ENCODE measurements around the gene C18orf63. TPM values are rescaled to one million over a fixed set of nuclear protein-coding genes. Genes with fewer than 3 reads are reported as not detected.
"Not testable (repeated sequence)": the region's sequence is repeated elsewhere in the genome, so short reads cannot be mapped to it uniquely, and the experiment has no call there.

Gene C18orf63
- polyA plus RNA-seq, 1 experiment = not detected

GRCh38 chr18:74282755-74283554 lies 32.7 kb upstream of the C18orf63 start:
- ChIA-PET POLR2A (no interaction called here), CTCF (no interaction called here)
- Histone ChIP-seq H3K27ac (ENCODE audit: low read depth, low read length) (no peak overlapping the region), H3K27me3 (ENCODE audit: control insufficient read depth, insufficient read depth, low read length) (no peaks in the 10 kb centered on the region), H3K4me3 (ENCODE audit: low read depth, low read length) (no peak overlapping the region), H3K9me3 (ENCODE audit: control insufficient read depth, insufficient read depth, low read length) (no peaks in the 10 kb centered on the region)
- no peak for DNase-seq (ENCODE audit: low read depth, low spot score)
- TF ChIP-seq, protein P1, sequence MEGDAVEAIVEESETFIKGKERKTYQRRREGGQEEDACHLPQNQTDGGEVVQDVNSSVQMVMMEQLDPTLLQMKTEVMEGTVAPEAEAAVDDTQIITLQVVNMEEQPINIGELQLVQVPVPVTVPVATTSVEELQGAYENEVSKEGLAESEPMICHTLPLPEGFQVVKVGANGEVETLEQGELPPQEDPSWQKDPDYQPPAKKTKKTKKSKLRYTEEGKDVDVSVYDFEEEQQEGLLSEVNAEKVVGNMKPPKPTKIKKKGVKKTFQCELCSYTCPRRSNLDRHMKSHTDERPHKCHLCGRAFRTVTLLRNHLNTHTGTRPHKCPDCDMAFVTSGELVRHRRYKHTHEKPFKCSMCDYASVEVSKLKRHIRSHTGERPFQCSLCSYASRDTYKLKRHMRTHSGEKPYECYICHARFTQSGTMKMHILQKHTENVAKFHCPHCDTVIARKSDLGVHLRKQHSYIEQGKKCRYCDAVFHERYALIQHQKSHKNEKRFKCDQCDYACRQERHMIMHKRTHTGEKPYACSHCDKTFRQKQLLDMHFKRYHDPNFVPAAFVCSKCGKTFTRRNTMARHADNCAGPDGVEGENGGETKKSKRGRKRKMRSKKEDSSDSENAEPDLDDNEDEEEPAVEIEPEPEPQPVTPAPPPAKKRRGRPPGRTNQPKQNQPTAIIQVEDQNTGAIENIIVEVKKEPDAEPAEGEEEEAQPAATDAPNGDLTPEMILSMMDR (IDR thresholded peaks at IDR 0.05; ENCODE audit: low read depth, low read length) = no peak

DNA sequence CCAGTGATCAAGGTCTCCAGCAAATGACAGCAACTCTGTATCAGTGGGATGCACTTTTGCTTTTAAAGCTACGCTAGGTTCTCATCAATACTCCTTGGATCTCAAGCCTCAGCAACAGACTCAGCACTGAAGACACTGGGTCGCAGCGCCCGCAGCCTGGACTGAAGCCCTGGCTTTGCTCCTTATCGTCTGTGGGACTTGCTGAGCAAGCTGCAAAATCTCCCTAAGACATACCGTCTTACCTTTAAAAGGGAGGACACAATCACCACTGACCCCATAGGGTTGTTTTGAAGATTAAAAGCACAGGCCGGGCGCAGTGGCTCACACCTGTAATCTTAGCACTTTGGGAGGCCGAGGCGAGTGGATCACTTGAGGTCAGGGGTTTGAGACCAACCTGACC lies 32.0 kb upstream of the C18orf63 start:
- TF ChIP-seq, protein P1 (IDR thresholded peaks at IDR 0.05; ENCODE audit: low read depth, low read length) = no peak
- Histone ChIP-seq H3K27me3 (ENCODE audit: control insufficient read depth, insufficient read depth, low read length) (no peaks in the 10 kb centered on the region), H3K9me3 (ENCODE audit: control insufficient read depth, insufficient read depth, low read length) (no peaks in the 10 kb centered on the region), H3K4me3 (ENCODE audit: low read depth, low read length) (no peak overlapping the region), H3K27ac (ENCODE audit: low read depth, low read length) (no peak overlapping the region)
- ChIA-PET CTCF (no interaction called here), POLR2A (no interaction called here)
- DNase-seq (ENCODE audit: low read depth, low spot score) = no peak

DNA sequence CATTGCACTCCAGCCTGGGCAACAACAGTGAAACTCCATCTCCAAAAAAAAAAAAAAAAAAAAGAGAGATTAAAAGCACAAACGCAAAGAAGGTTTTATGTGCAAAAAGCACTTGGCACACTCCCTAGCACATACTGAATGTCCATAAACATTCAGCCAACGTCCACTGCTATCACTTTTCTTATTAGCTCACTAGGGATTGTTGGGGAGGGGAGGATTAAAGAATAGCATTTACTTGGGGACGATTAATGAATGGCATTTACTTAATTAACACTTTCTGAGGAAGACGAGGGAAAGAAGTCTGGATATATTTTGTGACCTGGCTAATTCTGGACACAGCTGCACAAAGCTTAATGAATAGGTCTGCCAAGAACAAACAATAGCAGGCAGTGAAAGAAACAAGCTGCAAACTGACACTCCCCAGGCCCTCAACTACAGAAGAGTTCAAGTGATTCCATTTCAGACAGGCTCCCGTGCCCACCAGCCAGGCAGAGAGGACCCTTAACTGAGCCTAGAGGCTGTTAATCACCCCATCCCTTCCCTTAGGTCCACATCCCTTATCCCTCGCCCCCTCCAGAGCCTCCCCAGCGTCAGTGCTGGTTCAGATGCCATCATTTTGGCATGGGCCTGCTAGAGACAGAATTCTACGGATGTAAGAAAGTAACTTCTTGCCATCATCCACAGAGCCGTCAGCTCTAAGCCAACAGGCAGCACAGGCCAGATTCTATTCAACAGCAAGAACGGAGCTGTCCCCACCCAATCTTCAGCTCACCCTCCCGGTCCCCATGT lies 31.3 kb upstream of the C18orf63 start:
- H3K27me3 ChIP-seq (ENCODE audit: control insufficient read depth, insufficient read depth, low read length) = no peaks in the 10 kb centered on the region
- H3K27ac ChIP-seq (ENCODE audit: low read depth, low read length) = no peak overlapping the region
- no peaks in the 10 kb centered on the region for H3K9me3 ChIP-seq (ENCODE audit: control insufficient read depth, insufficient read depth, low read length)
- POLR2A ChIA-PET = no interaction called here
- CTCF ChIA-PET = interaction anchor here (0.9 kb wide), 1 partner anchor 87 kb away, joined by 3 read pairs; no protein-coding TSS in a partner anchor
- H3K4me3 ChIP-seq (ENCODE audit: low read depth, low read length) = no peak overlapping the region
- no peak for DNase-seq (ENCODE audit: low read depth, low spot score)
- TF ChIP-seq, protein P1 (IDR thresholded peaks at IDR 0.05; ENCODE audit: low read depth, low read length) = no peak

- Histone ChIP-seq H3K9me3 (ENCODE audit: control insufficient read depth, insufficient read depth, low read length) (no peaks in the 10 kb centered on the region), H3K4me3 (ENCODE audit: low read depth, low read length) (no peak overlapping the region), H3K27me3 (ENCODE audit: control insufficient read depth, insufficient read depth, low read length) (no peaks in the 10 kb centered on the region), H3K27ac (ENCODE audit: low read depth, low read length) (no peak overlapping the region)
- ChIA-PET CTCF (interaction anchor here (0.9 kb wide), 1 partner anchor 88 kb away, joined by 3 read pairs; no protein-coding TSS in a partner anchor), POLR2A (no interaction called here)
- TF ChIP-seq, protein P1 (IDR thresholded peaks at IDR 0.05; ENCODE audit: low read depth, low read length) = no peak
- no peak for DNase-seq (ENCODE audit: low read depth, low spot score)
These were observed 30.7 kb upstream of the C18orf63 start for GRCh38 chr18:74284980-74285355.

DNA sequence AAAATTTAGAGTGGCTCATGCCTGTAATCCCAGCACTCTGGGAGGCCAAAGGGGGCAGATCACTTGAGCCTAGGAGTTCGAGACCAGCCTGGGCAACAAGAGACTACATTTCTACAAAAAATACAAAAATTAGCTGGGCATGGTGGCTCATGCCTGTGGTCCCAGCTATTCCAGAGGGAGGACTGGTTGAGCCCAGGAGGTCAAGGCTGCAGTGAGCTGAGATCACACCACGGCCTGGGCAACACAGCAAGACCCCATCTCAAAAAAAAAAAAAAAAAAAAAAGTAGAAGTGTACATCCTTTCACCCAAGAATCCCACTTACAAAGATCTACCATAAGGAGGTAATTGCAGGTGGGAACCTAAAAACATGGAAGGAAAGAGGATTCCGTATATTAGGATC lies 30.1 kb upstream of the C18orf63 start:
- POLR2A ChIA-PET = not testable (repeated sequence)

More for the DNA sequence above, 30.1 kb upstream of the C18orf63 start:
- DNase-seq (ENCODE audit: low read depth, low spot score); H3K9me3 ChIP-seq (ENCODE audit: control insufficient read depth, insufficient read depth, low read length); H3K27me3 ChIP-seq (ENCODE audit: control insufficient read depth, insufficient read depth, low read length); H3K27ac ChIP-seq (ENCODE audit: low read depth, low read length); H3K4me3 ChIP-seq (ENCODE audit: low read depth, low read length): not testable (repeated sequence)
- CTCF ChIA-PET = interaction anchor here (0.9 kb wide), 1 partner anchor 88 kb away, joined by 3 read pairs; no protein-coding TSS in a partner anchor

Measured in AG04450 (cell line).